Measurements from ENCODE around the gene ABCA12.
"Not testable (repeated sequence)": the region's sequence is repeated elsewhere in the genome, so short reads cannot be mapped to it uniquely, and the experiment has no call there.

The ABCA12 gene, protein sequence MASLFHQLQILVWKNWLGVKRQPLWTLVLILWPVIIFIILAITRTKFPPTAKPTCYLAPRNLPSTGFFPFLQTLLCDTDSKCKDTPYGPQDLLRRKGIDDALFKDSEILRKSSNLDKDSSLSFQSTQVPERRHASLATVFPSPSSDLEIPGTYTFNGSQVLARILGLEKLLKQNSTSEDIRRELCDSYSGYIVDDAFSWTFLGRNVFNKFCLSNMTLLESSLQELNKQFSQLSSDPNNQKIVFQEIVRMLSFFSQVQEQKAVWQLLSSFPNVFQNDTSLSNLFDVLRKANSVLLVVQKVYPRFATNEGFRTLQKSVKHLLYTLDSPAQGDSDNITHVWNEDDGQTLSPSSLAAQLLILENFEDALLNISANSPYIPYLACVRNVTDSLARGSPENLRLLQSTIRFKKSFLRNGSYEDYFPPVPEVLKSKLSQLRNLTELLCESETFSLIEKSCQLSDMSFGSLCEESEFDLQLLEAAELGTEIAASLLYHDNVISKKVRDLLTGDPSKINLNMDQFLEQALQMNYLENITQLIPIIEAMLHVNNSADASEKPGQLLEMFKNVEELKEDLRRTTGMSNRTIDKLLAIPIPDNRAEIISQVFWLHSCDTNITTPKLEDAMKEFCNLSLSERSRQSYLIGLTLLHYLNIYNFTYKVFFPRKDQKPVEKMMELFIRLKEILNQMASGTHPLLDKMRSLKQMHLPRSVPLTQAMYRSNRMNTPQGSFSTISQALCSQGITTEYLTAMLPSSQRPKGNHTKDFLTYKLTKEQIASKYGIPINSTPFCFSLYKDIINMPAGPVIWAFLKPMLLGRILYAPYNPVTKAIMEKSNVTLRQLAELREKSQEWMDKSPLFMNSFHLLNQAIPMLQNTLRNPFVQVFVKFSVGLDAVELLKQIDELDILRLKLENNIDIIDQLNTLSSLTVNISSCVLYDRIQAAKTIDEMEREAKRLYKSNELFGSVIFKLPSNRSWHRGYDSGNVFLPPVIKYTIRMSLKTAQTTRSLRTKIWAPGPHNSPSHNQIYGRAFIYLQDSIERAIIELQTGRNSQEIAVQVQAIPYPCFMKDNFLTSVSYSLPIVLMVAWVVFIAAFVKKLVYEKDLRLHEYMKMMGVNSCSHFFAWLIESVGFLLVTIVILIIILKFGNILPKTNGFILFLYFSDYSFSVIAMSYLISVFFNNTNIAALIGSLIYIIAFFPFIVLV (N-terminal part only)

GRCh38 chr2:215138479-215138878 is at the start of gene ABCA12:
Gene ABCA12 (minus strand): TSS chr2:215138626. CDS start chr2:215138208, 418 bp downstream.
- no peak for DNase-seq

GRCh38 chr2:215188078-215188477 is 49.7 kb upstream of the ABCA12 start:
- no peak for DNase-seq

- no peak for DNase-seq
Measured at GRCh38 chr2:215186021-215186420, 47.6 kb upstream of the ABCA12 start.

GRCh38 chr2:215178121-215178520 is 39.7 kb upstream of the ABCA12 start:
- no peak for DNase-seq

- no peak for DNase-seq
Measured at GRCh38 chr2:215171796-215172195, 33.4 kb upstream of the ABCA12 start.

- DNase-seq: peak; percentile 7
Measured at GRCh38 chr2:215171151-215171550, 32.7 kb upstream of the ABCA12 start.

DNA sequence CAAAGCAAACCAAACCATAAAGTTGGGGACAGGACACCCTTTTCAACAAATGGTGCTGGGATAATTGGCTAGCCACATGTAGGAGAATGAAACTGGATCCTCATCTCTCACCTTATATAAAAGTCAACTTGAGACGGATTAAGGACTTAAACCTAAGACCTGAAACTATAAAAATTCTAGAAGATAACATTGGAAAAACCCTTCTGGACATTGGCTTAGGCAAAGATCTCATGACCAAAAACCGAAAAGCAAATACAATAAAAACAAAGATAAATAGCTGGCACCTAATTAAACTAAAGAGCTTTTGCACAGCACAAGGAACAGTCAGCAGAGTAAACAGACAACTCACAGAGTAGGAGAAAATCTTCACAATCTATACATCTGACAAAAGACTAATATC is 28.1 kb upstream of the ABCA12 start:
- not testable (repeated sequence) for DNase-seq

GRCh38 chr2:215163319-215163718 is 24.9 kb upstream of the ABCA12 start:
- DNase-seq: not testable (repeated sequence)

DNA sequence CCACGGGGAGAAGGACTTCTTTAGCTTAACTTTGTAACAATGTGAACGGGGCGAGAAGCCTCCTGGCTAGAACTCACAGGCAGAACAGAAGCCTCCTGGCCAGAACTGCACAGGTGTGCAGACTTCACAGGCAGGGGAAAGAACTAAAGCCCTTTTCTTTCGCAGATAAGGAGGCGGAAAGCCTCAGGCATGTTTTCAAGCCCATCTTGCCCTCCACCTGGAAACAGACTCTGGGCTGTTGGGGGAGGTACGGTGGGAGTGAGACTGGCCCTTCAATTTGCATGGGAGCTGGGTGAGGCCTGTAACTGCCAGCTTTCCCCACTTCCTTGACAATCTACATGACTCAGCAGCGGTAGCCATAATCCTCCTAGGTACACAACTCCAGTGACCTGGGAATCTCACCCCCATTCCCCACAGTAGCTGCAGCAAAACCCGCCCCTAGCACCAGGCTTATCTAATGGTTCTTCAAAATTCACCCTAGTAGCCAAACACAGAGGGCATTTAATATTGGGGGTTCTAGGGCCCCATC is 22.9 kb upstream of the ABCA12 start:
- no peak for DNase-seq

GRCh38 chr2:215160081-215160480 is 21.7 kb upstream of the ABCA12 start:
- DNase-seq: no peak

GRCh38 chr2:215156453-215156852 is 18.0 kb upstream of the ABCA12 start:
- DNase-seq: no peak

DNA sequence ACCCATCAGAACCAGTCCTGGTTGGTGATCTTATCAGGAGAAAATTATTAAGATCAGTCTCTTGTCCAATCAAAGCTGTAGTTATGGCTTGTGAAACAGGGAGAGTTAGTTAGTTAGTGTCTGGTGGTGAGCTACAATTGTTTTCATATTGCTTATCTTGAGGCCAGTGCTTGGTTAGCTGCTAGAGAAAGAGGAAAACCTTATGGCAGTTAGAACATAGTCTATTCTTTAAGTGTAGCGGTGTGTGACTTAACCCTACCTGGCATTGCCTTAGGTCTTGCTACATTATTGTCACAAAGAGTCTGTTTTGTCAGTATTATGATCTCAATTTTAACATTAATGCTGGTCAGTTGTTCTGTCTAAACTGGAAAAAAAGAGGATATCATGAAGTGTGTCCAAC is 11.5 kb upstream of the ABCA12 start:
- DNase-seq: no peak

DNA sequence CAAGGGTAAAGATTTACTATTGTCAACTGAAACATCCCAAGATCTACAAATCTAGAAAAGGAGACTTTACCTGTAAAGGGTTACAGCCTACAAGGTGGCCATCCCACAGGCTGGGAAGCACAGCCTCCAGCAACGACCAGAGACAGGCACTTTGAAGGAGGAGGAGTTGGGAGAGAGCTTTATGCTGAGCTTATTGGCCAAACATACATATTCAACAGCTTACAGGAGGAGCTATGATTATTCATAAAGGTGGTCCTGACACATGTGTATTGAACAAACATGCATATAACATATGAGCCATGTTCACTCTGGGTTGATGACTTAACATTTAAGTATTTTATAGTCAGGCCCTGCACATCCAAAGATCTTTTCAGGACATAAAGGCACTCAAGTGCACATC is 11.1 kb upstream of the ABCA12 start:
- DNase-seq: no peak

GRCh38 chr2:215149060-215149459 is 10.6 kb upstream of the ABCA12 start:
- no peak for DNase-seq

GRCh38 chr2:215145611-215146010 is 7.2 kb upstream of the ABCA12 start:
- DNase-seq: no peak

GRCh38 chr2:215144106-215144875 is 5.9 kb upstream of the ABCA12 start:
- no peak for DNase-seq

DNA sequence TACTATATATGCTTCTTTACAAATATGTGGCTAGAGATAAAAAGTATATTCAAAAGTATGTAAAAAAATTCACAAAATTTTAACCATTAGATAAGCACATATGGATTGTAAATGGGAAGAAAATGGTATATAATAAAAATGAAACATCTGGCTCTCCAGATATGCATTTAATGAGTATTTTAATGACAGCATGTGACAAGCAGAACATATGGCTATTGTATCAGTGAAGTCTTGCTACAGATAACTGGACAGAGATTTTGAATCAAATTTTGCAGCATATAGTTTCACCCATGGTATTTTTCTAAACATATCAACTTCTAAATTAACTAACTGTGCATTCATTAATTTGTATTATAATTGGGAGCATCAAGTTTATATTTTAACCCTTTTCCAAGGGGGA is 5.0 kb upstream of the ABCA12 start:
- no peak for DNase-seq

DNA sequence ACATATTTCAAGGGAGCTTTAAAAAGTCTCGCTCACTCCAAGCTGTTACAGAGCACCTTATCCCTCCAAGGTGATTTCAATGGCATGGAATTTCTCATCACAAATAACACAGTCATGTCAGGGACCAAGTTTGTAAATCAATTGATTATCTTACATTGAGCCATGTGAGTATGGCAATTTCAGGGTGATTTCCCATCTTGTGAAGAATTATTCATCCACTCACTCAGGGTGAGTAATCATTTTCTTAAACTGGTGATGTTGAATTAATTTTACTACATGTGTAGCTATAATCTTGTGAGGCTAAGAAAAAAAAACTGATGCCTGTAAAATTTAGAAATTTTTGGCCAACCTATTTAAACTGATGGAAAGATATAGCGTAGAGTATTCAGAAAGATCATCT is 3.3 kb upstream of the ABCA12 start:
- no peak for DNase-seq

DNA sequence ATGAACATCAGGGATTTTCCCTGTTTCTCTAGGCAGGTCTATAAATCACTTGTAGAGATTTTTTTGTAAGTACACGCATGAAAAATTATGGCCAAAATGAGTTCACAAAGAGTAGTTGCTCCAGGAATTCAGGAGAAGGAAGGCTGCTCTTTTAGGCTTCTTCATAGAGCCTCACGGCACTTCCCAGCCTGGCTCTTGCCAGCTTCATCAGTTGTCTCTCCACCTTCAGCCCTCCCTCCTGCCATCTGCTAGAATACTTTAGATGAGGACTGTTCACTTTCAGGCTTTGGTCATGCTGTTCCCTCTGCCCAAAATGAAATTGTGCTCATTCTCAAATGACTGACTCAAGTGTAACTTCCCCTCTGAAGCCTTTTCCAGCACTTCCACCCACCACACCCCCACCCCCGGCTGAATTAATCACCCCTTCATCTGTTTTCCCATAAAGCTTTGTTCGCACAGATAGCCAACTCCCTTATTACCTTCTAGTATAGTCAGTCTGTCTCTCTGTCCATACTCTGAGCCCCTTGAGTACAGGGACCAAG is 1.8 kb upstream of the ABCA12 start:
- no peak for DNase-seq

GRCh38 chr2:215137741-215138340 is 585 bp downstream of the ABCA12 start:
- DNase-seq: no peak

- no peak for DNase-seq
Measured at GRCh38 chr2:215137329-215137686, 1.1 kb downstream of the ABCA12 start.

All from RPMI8226 (cell line).